Immature natural killer cell (primary cell): ENCODE data around the gene CACNA2D2. TPM values are rescaled to one million over a fixed set of nuclear protein-coding genes. Genes with fewer than 3 reads are reported as not detected.

Experiments
- DNase-seq, 3 donors: peaks; one replicate each; pipeline ENCODE4 v3.0.0; 2022; ENCODE audit warnings: mixed read lengths in 1 of 3
- H3K27ac Mint-ChIP-seq, 6 donors: one replicate each; pipeline ENCODE4 v1.8.0; 2020; ENCODE audit warnings: mixed read lengths in 6 of 6, mild to moderate bottlenecking in 5 of 6, inconsistent platforms in 4 of 6, moderate library complexity in 3 of 6
- H3K27me3 Mint-ChIP-seq, 3 donors: one replicate each; pipeline ENCODE4 v1.8.0; 2020 to 2021; ENCODE audit warnings: low read depth in 3 of 3, mild to moderate bottlenecking in 3 of 3, mixed read lengths in 3 of 3, moderate library complexity in 3 of 3, inconsistent platforms in 1 of 3
- H3K36me3 Mint-ChIP-seq, 3 donors: one replicate each; pipeline ENCODE4 v1.8.0; 2020; ENCODE audit warnings: mixed read lengths in 3 of 3, inconsistent platforms in 2 of 3, mild to moderate bottlenecking in 2 of 3
- H3K4me1 Mint-ChIP-seq, 2 donors: one replicate each; pipeline ENCODE4 v1.8.0; 2020; ENCODE audit warnings: inconsistent platforms in 2 of 2, mild to moderate bottlenecking in 2 of 2, mixed read lengths in 2 of 2, moderate library complexity in 1 of 2
- H3K4me3 Mint-ChIP-seq, 5 donors: one replicate each; pipeline ENCODE4 v1.8.0; 2020; ENCODE audit warnings: mild to moderate bottlenecking in 5 of 5, mixed read lengths in 5 of 5, inconsistent platforms in 3 of 5, moderate library complexity in 3 of 5
- H3K9me3 Mint-ChIP-seq, 6 donors: one replicate each; pipeline ENCODE4 v1.8.0; 2020; ENCODE audit warnings: mild to moderate bottlenecking in 6 of 6, mixed read lengths in 6 of 6, inconsistent platforms in 4 of 6, moderate library complexity in 3 of 6
- polyA plus RNA-seq, 3 donors: library from polyadenylated mRNA; unstranded; fragments of 300-500 nt; fragmentation: Illumina TruSeq; gene quantifications; one replicate each; pipeline ENCODE4 v1.2.3, GENCODE V29; 2021

CACNA2D2 gene
- polyA plus RNA-seq, 3 donors from 2014 or later = 1.5 to 6.0 (median 2.3) TPM

- Mint-ChIP-seq H3K27me3 (peaks cover 2 to 10% (median 5%) of the 10 kb centered on the region in 3 donors), H3K36me3 (no peaks in the 10 kb centered on the region), H3K4me1 (peaks cover 46 to 52% of the 10 kb centered on the region in 2 donors), H3K4me3 (peak overlapping the region; percentile 93 to 97 (median 96)), H3K9me3 (no peaks in the 10 kb centered on the region), H3K27ac (peak overlapping the region; percentile 86 to 96 (median 94))
- DNase-seq = no peak
These were observed 143.7 kb downstream of the CACNA2D2 start for GRCh38 chr3:50359760-50360110.

- Mint-ChIP-seq H3K4me3 (peak within 1 kb of the TSS; percentile 93 to 97 (median 96)), H3K27ac (peak within 1 kb of the TSS; percentile 86 to 96 (median 94)), H3K9me3 (no peaks in the 10 kb centered on the region), H3K27me3 (peaks cover 2 to 11% (median 5%) of the 10 kb centered on the region in 3 donors), H3K36me3 (peaks cover 0 to 4% (median 0%) of the 10 kb centered on the region in 3 donors), H3K4me1 (peaks cover 46 to 53% of the 10 kb centered on the region in 2 donors)
- peak; percentile 93 to 95 (median 95) for DNase-seq
These were observed 144.3 kb downstream of the CACNA2D2 start, which contains the start of gene TMEM115 for GRCh38 chr3:50358911-50359759. TMEM115 (minus strand) TSS chr3:50359521; CDS start chr3:50359063, 458 bp downstream.

GRCh38 chr3:50358355-50358910, 145.0 kb downstream of the CACNA2D2 start:
- Mint-ChIP-seq H3K36me3 (peaks cover 0 to 5% (median 0%) of the 10 kb centered on the region in 3 donors), H3K27ac (peak overlapping the region; percentile 62 to 85 (median 83)), H3K9me3 (no peaks in the 10 kb centered on the region), H3K4me3 (peak overlapping the region; percentile 83 to 96 (median 96)), H3K4me1 (peaks cover 46 to 51% of the 10 kb centered on the region in 2 donors), H3K27me3 (peaks cover 2 to 11% (median 4%) of the 10 kb centered on the region in 3 donors)
- DNase-seq = no peak

GRCh38 chr3:50357481-50357880, 146.0 kb downstream of the CACNA2D2 start:
- Mint-ChIP-seq H3K4me3 (peak overlapping the region; percentile 83 to 96 (median 96)), H3K27me3 (peaks cover 2 to 8% (median 2%) of the 10 kb centered on the region in 3 donors), H3K4me1 (peaks cover 46 to 51% of the 10 kb centered on the region in 2 donors), H3K9me3 (no peaks in the 10 kb centered on the region), H3K27ac (peak overlapping the region; percentile 38 to 85 (median 74)), H3K36me3 (peaks cover 0 to 5% (median 0%) of the 10 kb centered on the region in 3 donors)
- no peak for DNase-seq

- Mint-ChIP-seq H3K27me3 (peaks cover 2 to 7% (median 2%) of the 10 kb centered on the region in 3 donors), H3K36me3 (peaks cover 0 to 5% (median 0%) of the 10 kb centered on the region in 3 donors), H3K4me1 (peaks cover 52 to 56% of the 10 kb centered on the region in 2 donors), H3K27ac (peak overlapping the region; percentile 11 to 84 (median 42)), H3K9me3 (no peaks in the 10 kb centered on the region), H3K4me3 (peak overlapping the region; percentile 46 to 96 (median 93))
- no peak for DNase-seq
These were observed 146.9 kb downstream of the CACNA2D2 start for GRCh38 chr3:50356553-50356952.

- H3K27me3 Mint-ChIP-seq = peaks cover 2 to 7% (median 2%) of the 10 kb centered on the region in 3 donors
- H3K9me3 Mint-ChIP-seq = no peaks in the 10 kb centered on the region
- peak overlapping the region in 4 of 6 donors; percentile 28 to 83 (median 36) for H3K27ac Mint-ChIP-seq
- peaks cover 57 to 62% of the 10 kb centered on the region in 2 donors for H3K4me1 Mint-ChIP-seq
- no peak for DNase-seq
- H3K36me3 Mint-ChIP-seq = peaks cover 0 to 5% (median 0%) of the 10 kb centered on the region in 3 donors
- H3K4me3 Mint-ChIP-seq = peak overlapping the region in 3 of 5 donors; percentile 14 to 96 (median 93)
These were observed 147.4 kb downstream of the CACNA2D2 start for GRCh38 chr3:50355829-50356552.

- no peak for DNase-seq
- H3K9me3 Mint-ChIP-seq = no peaks in the 10 kb centered on the region
- peaks cover 5 to 15% (median 6%) of the 10 kb centered on the region in 3 donors for H3K27me3 Mint-ChIP-seq
- H3K4me3 Mint-ChIP-seq = no peak overlapping the region
- peaks cover 0 to 11% (median 4%) of the 10 kb centered on the region in 3 donors for H3K36me3 Mint-ChIP-seq
- H3K27ac Mint-ChIP-seq = no peak overlapping the region
- H3K4me1 Mint-ChIP-seq = peaks cover 65 to 71% of the 10 kb centered on the region in 2 donors
These were observed 148.6 kb downstream of the CACNA2D2 start for GRCh38 chr3:50354850-50355249.

GRCh38 chr3:50354186-50354764, 149.2 kb downstream of the CACNA2D2 start:
- H3K36me3 Mint-ChIP-seq = peaks cover 0 to 11% (median 4%) of the 10 kb centered on the region in 3 donors
- H3K4me1 Mint-ChIP-seq = peaks cover 65 to 71% of the 10 kb centered on the region in 2 donors
- H3K27me3 Mint-ChIP-seq = peaks cover 5 to 13% (median 6%) of the 10 kb centered on the region in 3 donors
- DNase-seq = no peak
- no peaks in the 10 kb centered on the region for H3K9me3 Mint-ChIP-seq
- peak overlapping the region in 1 of 5 donors; percentile 2 for H3K4me3 Mint-ChIP-seq
- peak overlapping the region in 4 of 6 donors; percentile 42 to 77 (median 61) for H3K27ac Mint-ChIP-seq

GRCh38 chr3:50353245-50354004, 150.0 kb downstream of the CACNA2D2 start:
- Mint-ChIP-seq H3K9me3 (no peaks in the 10 kb centered on the region), H3K27me3 (peaks cover 5 to 13% (median 6%) of the 10 kb centered on the region in 3 donors), H3K36me3 (peaks cover 0 to 11% (median 4%) of the 10 kb centered on the region in 3 donors), H3K4me1 (peaks cover 68 to 75% of the 10 kb centered on the region in 2 donors), H3K4me3 (peak overlapping the region in 1 of 5 donors; percentile 30), H3K27ac (no peak overlapping the region)
- DNase-seq = no peak

GRCh38 chr3:50352781-50353180, 150.7 kb downstream of the CACNA2D2 start:
- Mint-ChIP-seq H3K4me1 (peaks cover 68 to 75% of the 10 kb centered on the region in 2 donors), H3K27ac (peak overlapping the region in 2 of 6 donors; percentile 35 to 56), H3K4me3 (peak overlapping the region in 4 of 5 donors; percentile 17 to 41 (median 31)), H3K27me3 (peaks cover 5 to 10% (median 6%) of the 10 kb centered on the region in 3 donors), H3K36me3 (peaks cover 0 to 15% (median 4%) of the 10 kb centered on the region in 3 donors), H3K9me3 (no peaks in the 10 kb centered on the region)
- no peak for DNase-seq

- no peak for DNase-seq
- peaks cover 0 to 19% (median 11%) of the 10 kb centered on the region in 3 donors for H3K36me3 Mint-ChIP-seq
- H3K27me3 Mint-ChIP-seq = peaks cover 8 to 12% (median 8%) of the 10 kb centered on the region in 3 donors
- H3K4me3 Mint-ChIP-seq = peak overlapping the region; percentile 95 to 98 (median 97)
- H3K9me3 Mint-ChIP-seq = no peaks in the 10 kb centered on the region
- H3K27ac Mint-ChIP-seq = peak overlapping the region; percentile 93 to 99 (median 98)
- peaks cover 68 to 72% of the 10 kb centered on the region in 2 donors for H3K4me1 Mint-ChIP-seq
These were observed 152.1 kb downstream of the CACNA2D2 start for GRCh38 chr3:50351323-50351697.
